Inflammatory macrophage treated with lipopolysaccharide for 1 hour (primary cell): ENCODE data around the gene ENOX1.
A peak's percentile ranks its signal among the peaks of the same experiment; 100 is the strongest.
"Not testable (repeated sequence)": the region's sequence is repeated elsewhere in the genome, so short reads cannot be mapped to it uniquely, and the experiment has no call there.

Source experiments
- DNase-seq, 2 donors: peaks; one replicate each; pipeline ENCODE4 v3.0.0-alpha.2; 2020 to 2022

Gene ENOX1

GRCh38 chr13:43786766-43787517 is at the start of gene ENOX1:
Gene ENOX1, minus strand, starts transcription at chr13:43786972.
- DNase-seq, result peak in 1 of 2 donors; percentile 20

GRCh38 chr13:43835701-43836100 is 48.9 kb upstream of the ENOX1 start:
- DNase-seq, result no peak

GRCh38 chr13:43831088-43831487 is 44.3 kb upstream of the ENOX1 start:
- no peak for DNase-seq

GRCh38 chr13:43830497-43830881 is 43.7 kb upstream of the ENOX1 start:
- peak; percentile 81 to 93 for DNase-seq

GRCh38 chr13:43824656-43825055 is 37.9 kb upstream of the ENOX1 start:
- not testable (repeated sequence) for DNase-seq

- DNase-seq, result no peak
These were observed 36.2 kb upstream of the ENOX1 start for GRCh38 chr13:43822969-43823368.

GRCh38 chr13:43816401-43816889 is 29.7 kb upstream of the ENOX1 start:
- no peak for DNase-seq

GRCh38 chr13:43815204-43815603 is 28.4 kb upstream of the ENOX1 start:
- no peak for DNase-seq

GRCh38 chr13:43808676-43809075 is 21.9 kb upstream of the ENOX1 start:
- no peak for DNase-seq

- peak in 1 of 2 donors; percentile 3 for DNase-seq
These were observed 18.9 kb upstream of the ENOX1 start for GRCh38 chr13:43805681-43806128.

GRCh38 chr13:43805071-43805468 is 18.3 kb upstream of the ENOX1 start:
- peak; percentile 35 to 38 for DNase-seq

- DNase-seq, result peak; percentile 40 to 86
These were observed 17.8 kb upstream of the ENOX1 start for GRCh38 chr13:43804461-43805070.

- no peak for DNase-seq
These were observed 15.7 kb upstream of the ENOX1 start for GRCh38 chr13:43802511-43802910.

- DNase-seq, result no peak
These were observed 14.1 kb upstream of the ENOX1 start for GRCh38 chr13:43800828-43801227.

GRCh38 chr13:43799191-43799590 is 12.4 kb upstream of the ENOX1 start:
- DNase-seq, result no peak

GRCh38 chr13:43797869-43798268 is 11.1 kb upstream of the ENOX1 start:
- no peak for DNase-seq

GRCh38 chr13:43797159-43797558 is 10.4 kb upstream of the ENOX1 start:
- DNase-seq, result no peak

- DNase-seq, result no peak
These were observed 7.6 kb upstream of the ENOX1 start for GRCh38 chr13:43794416-43794815.

GRCh38 chr13:43792076-43792881 is 5.5 kb upstream of the ENOX1 start:
- no peak for DNase-seq

- no peak for DNase-seq
These were observed 1.2 kb upstream of the ENOX1 start for GRCh38 chr13:43787997-43788396.

- no peak for DNase-seq
These were observed 733 bp upstream of the ENOX1 start for GRCh38 chr13:43787518-43787891.

- DNase-seq, result no peak
These were observed 353 bp downstream of the ENOX1 start for GRCh38 chr13:43786472-43786765.

GRCh38 chr13:43785650-43786471 is 911 bp downstream of the ENOX1 start:
- no peak for DNase-seq
